Tibial nerve (tissue), 4 donors: ENCODE measurements around the gene EZH2. TPM values are rescaled to one million over a fixed set of nuclear protein-coding genes. Genes with fewer than 3 reads are reported as not detected.

Source experiments
- DNase-seq, 2 donors: peaks; one replicate each; pipeline ENCODE4 v3.0.0-alpha.2; 2019; ENCODE audit warnings: low spot score in 2 of 2
- H3K27ac ChIP-seq, 4 donors: fragments of 200-600 bp; sonication (generic) in 3 of 4; one replicate each; pipeline ENCODE4 v1.5.1; 2017 to 2019; ENCODE audit warnings: mild to moderate bottlenecking in 1 of 4
- H3K27me3 ChIP-seq, 2 donors: fragments of 200-600 bp; sonication (generic) in 1 of 2; one replicate each; pipeline versions ENCODE4 v1.5.1 to v1.6.0; 2017 to 2019
- H3K36me3 ChIP-seq, 3 donors: fragments of 200-600 bp; sonication (generic); one replicate each; pipeline ENCODE4 v1.5.1; 2018 to 2019
- H3K4me1 ChIP-seq, 4 donors: fragments of 200-600 bp; sonication (generic) in 3 of 4; one replicate each; pipeline ENCODE4 v1.5.1; 2017 to 2019
- H3K4me3 ChIP-seq, 4 donors: fragments of 200-600 bp; sonication (generic) in 3 of 4; one replicate each; pipeline ENCODE4 v1.5.1; 2017 to 2019; ENCODE audit warnings: mild to moderate bottlenecking in 1 of 4, moderate library complexity in 1 of 4
- H3K9me3 ChIP-seq, 4 donors: fragments of 200-600 bp; sonication (generic) in 3 of 4; one replicate each; pipeline ENCODE4 v1.5.1; 2017 to 2019
- EP300 ChIP-seq, 2 donors: sonication (generic); formaldehyde crosslinking; IDR thresholded peaks; one replicate each; pipeline ENCODE4 v1.6.1; 2017; ENCODE audit warnings: antibody characterized with exemption in 2 of 2, mild to moderate bottlenecking in 1 of 2
- POLR2A ChIP-seq, 2 donors: fragments of 450-650 bp; IDR thresholded peaks; one replicate each; pipeline ENCODE4 v1.6.1; 2017; ENCODE audit warnings: antibody characterized with exemption in 2 of 2, mild to moderate bottlenecking in 2 of 2, moderate library complexity in 2 of 2
- WGBS, 2 donors: methylation state at CpG; one replicate each; pipeline ENCODE4 v1.1.5; 2018; 5-methylcytosine and 5-hydroxymethylcytosine counted together
- total RNA-seq, 4 donors: library from RNA; depleted of rRNA; stranded (reverse); fragments of >200 nt; gene quantifications; one replicate each; pipeline ENCODE4 v1.1.0, GENCODE V29; 2016
- TF ChIP-seq, protein P1 (sequence below), 5 experiments: fragments of 200-600 bp in 3 of 5; fragments of 450-650 bp in 2 of 5; sonication (generic) in 3 of 5; IDR thresholded peaks; one replicate each; pipeline ENCODE4 v1.5.1; 2016 to 2019; ENCODE audit warnings: antibody characterized with exemption in 5 of 5, mild to moderate bottlenecking in 3 of 5, moderate library complexity in 2 of 5

EZH2 gene
- total RNA-seq, 4 donors from 2014 or later, result 1.5 to 7.5 (median 3.3) TPM

DNA sequence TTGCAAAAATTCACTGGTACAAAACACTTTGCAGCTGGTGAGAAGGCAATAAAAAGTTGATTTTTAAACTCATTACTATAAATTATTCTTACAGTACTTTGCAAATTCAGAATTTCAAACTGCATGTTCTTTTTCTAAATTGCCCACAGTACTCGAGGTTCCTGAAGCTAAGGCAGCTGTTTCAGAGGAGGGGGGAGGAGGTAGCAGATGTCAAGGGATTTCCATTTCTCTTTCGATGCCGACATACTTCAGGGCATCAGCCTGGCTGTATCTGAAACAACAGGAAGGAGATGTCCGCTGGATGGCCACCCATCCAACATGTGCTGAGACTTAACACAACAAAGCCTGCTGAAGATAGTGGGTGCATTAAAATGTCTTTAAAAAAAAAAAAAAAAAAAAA is 76.7 kb downstream of the EZH2 start:
- no peak overlapping the region for H3K27ac ChIP-seq
- peaks cover 0 to 36% (median 0%) of the 10 kb centered on the region in 3 donors for H3K36me3 ChIP-seq
- no peak overlapping the region for H3K4me3 ChIP-seq
- no peak for DNase-seq
- no peaks in the 10 kb centered on the region for H3K27me3 ChIP-seq
- no peaks in the 10 kb centered on the region for H3K9me3 ChIP-seq
- TF ChIP-seq, protein P1, sequence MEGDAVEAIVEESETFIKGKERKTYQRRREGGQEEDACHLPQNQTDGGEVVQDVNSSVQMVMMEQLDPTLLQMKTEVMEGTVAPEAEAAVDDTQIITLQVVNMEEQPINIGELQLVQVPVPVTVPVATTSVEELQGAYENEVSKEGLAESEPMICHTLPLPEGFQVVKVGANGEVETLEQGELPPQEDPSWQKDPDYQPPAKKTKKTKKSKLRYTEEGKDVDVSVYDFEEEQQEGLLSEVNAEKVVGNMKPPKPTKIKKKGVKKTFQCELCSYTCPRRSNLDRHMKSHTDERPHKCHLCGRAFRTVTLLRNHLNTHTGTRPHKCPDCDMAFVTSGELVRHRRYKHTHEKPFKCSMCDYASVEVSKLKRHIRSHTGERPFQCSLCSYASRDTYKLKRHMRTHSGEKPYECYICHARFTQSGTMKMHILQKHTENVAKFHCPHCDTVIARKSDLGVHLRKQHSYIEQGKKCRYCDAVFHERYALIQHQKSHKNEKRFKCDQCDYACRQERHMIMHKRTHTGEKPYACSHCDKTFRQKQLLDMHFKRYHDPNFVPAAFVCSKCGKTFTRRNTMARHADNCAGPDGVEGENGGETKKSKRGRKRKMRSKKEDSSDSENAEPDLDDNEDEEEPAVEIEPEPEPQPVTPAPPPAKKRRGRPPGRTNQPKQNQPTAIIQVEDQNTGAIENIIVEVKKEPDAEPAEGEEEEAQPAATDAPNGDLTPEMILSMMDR (IDR thresholded peaks at IDR 0.05), result no peak
- TF ChIP-seq EP300 (IDR thresholded peaks at IDR 0.05) (no peak), POLR2A (IDR thresholded peaks at IDR 0.05) (no peak)
- WGBS, 2 donors, result 66 to 74% methylated on average over 4 of the region's 4 CpGs
- no peaks in the 10 kb centered on the region for H3K4me1 ChIP-seq

DNA sequence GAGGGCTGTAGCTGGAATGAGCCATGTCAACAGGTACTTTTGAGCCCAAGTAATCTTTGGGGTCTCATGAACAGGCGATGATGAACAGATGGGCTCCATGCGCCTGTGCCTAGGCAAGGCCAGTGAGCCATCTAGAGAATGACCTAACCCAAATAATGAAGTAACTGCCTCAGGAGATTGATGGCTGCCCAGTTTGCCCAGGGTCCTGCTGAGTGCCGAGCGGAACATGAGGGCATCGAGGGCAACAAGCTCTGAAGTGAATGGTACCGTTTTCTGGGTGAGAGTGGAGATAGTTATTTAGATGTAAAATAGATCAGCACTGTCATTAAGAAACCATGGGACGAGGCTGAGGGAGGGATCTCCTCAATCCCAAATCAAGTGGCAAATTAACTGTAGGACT is 77.9 kb downstream of the EZH2 start:
- no peak overlapping the region for H3K27ac ChIP-seq
- no peaks in the 10 kb centered on the region for H3K27me3 ChIP-seq
- no peak for DNase-seq
- TF ChIP-seq POLR2A (IDR thresholded peaks at IDR 0.05), result no peak
- TF ChIP-seq, protein P1 (IDR thresholded peaks at IDR 0.05), result no peak
- no peak for TF ChIP-seq EP300 (IDR thresholded peaks at IDR 0.05)
- no peak overlapping the region for H3K4me3 ChIP-seq
- no peaks in the 10 kb centered on the region for H3K4me1 ChIP-seq
- no peaks in the 10 kb centered on the region for H3K9me3 ChIP-seq
- 93 to 94% methylated on average over 7 of the region's 7 CpGs for WGBS, 2 donors
- peaks cover 0 to 49% (median 10%) of the 10 kb centered on the region in 3 donors for H3K36me3 ChIP-seq

DNA sequence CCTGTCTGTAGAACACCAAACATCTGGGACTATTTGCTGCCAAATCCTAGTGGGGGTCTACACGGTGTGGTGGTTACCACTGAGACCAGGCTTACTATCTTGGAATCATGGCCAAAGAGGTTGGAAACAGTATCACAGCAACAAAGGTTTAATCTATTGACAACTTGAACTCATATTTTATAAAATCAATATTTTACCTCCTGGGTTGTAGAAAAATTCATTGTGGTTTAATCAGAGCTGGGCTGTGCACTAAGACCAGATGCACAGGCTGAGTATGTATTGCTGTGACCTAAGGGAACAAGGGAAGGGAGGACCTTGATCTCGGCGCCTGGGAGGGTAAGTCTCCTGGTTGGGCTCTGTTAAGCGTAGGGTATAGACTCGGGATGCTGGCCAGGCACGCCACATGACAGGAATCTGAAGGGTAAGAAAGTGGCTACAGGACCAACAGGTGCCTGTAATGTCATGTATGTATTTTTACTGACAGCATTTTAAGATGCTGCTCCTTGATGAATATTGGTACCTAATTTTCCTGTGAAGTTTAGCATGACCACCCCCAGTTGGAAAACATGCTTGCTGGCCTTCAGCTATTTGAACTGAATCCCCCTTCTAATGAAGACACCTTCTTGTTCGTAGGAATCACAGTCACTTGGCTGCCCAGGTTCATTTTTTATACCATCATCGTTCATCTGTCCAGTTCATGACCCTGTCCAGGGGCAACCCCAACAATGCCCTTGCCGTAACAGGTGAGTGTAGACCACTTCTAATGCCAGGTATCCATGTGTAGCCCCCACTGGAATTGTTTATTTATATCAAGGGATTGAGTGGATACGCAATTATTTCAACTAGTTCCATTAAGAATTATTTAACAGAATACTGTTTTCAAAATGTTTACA is 79.5 kb downstream of the EZH2 start:
- no peaks in the 10 kb centered on the region for H3K4me1 ChIP-seq
- H3K36me3 ChIP-seq, result peaks cover 6 to 65% (median 15%) of the 10 kb centered on the region in 3 donors
- H3K27me3 ChIP-seq, result no peaks in the 10 kb centered on the region
- no peak for DNase-seq
- H3K9me3 ChIP-seq, result no peaks in the 10 kb centered on the region
- H3K27ac ChIP-seq, result no peak overlapping the region
- TF ChIP-seq, protein P1 (IDR thresholded peaks at IDR 0.05), result no peak
- TF ChIP-seq EP300 (IDR thresholded peaks at IDR 0.05), result no peak
- no peak for TF ChIP-seq POLR2A (IDR thresholded peaks at IDR 0.05)
- no peak overlapping the region for H3K4me3 ChIP-seq
- 84 to 85% methylated on average over 10 of the region's 10 CpGs for WGBS, 2 donors

DNA sequence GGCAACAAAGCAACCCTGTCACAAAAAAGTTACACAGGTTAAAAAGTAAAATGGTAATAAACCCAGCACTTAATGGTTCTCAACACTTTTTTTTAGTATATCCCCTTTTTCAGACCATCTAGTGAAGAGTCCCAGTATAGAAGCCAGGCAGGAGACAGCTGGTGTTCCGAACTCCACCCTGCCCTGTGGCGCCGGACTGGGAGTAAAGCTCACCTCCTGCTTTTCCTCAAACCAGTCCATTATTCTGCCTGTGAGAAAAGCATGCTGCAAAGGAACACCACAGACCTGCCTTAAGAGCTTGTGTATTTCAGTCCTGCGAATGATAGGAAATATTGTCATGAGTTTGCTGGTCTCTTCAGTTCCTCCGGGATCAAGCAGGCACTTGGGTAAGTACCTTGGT is 81.0 kb downstream of the EZH2 start:
- 94 to 96% methylated on average over 5 of the region's 5 CpGs for WGBS, 2 donors
- Histone ChIP-seq H3K36me3 (peaks cover 6 to 75% (median 28%) of the 10 kb centered on the region in 3 donors), H3K27ac (no peak overlapping the region), H3K9me3 (no peaks in the 10 kb centered on the region), H3K27me3 (no peaks in the 10 kb centered on the region), H3K4me3 (no peak overlapping the region), H3K4me1 (no peaks in the 10 kb centered on the region)
- TF ChIP-seq EP300 (IDR thresholded peaks at IDR 0.05) (no peak), POLR2A (IDR thresholded peaks at IDR 0.05) (no peak)
- TF ChIP-seq, protein P1 (IDR thresholded peaks at IDR 0.05), result no peak
- DNase-seq, result no peak

DNA sequence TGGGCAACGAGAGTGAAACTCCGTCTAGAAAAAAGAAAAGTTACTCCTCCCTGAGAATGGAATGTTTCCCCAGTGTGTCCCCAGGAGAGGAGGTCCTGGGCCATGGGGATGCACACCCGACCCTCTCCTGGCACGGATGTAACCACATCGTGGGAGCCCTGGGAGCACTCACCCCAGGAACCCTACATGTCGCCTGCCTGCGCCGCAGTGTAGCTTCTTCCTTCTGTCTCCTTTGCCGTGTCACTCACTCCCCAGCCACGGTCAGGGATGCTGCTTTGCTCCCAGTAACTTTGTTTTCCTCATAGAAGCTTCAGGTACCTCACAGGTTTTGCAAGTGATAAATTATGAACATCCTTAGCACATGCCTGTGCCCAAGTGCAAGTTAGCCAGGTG is 82.0 kb downstream of the EZH2 start:
- WGBS, 2 donors, result 93 to 94% methylated on average over 8 to 10 of the region's 10 CpGs
- TF ChIP-seq EP300 (IDR thresholded peaks at IDR 0.05) (no peak), POLR2A (IDR thresholded peaks at IDR 0.05) (no peak)

More for the DNA sequence above, 82.0 kb downstream of the EZH2 start:
- DNase-seq, result no peak
- no peaks in the 10 kb centered on the region for H3K4me1 ChIP-seq
- no peaks in the 10 kb centered on the region for H3K9me3 ChIP-seq
- H3K36me3 ChIP-seq, result peaks cover 6 to 77% (median 28%) of the 10 kb centered on the region in 3 donors
- H3K4me3 ChIP-seq, result no peak overlapping the region
- no peak overlapping the region for H3K27ac ChIP-seq
- H3K27me3 ChIP-seq, result no peaks in the 10 kb centered on the region
